WTC11 (cell line): Measurements from ENCODE around the gene CIAPIN1. TPM values are rescaled to one million over a fixed set of nuclear protein-coding genes. Genes with fewer than 3 reads are reported as not detected.

Experiments
- ATAC-seq: fragments of 200-7000 bp; cut with Tn5 transposase; 2 replicates; pipeline ENCODE4 v1.10.0; 2021; ENCODE audit warnings: mild to moderate bottlenecking, moderate library complexity
- CTCF ChIA-PET: fragments of 300-600 bp; sonication (Branson Sonifier 250); formaldehyde crosslinking; loops from one replicate; lab custom pipeline; 2021; ENCODE audit warnings: antibody characterized with exemption; lab: Charles Lee
- POLR2A ChIA-PET: fragments of 350-600 bp; sonication (Branson Sonifier 250); formaldehyde crosslinking; loops from one replicate; lab custom pipeline; 2021; ENCODE audit warnings: antibody characterized with exemption; lab: Charles Lee
- DNase-seq: peaks from one replicate; pipeline ENCODE4 v3.0.0; 2021; ENCODE audit warnings: low spot score
- H3K27ac Mint-ChIP-seq: 2 replicates; pipeline ENCODE4 v1.8.0; 2021; ENCODE audit warnings: mixed read lengths
- H3K27me3 Mint-ChIP-seq: 2 replicates; pipeline ENCODE4 v1.8.0; 2021; ENCODE audit warnings: low read depth, mild to moderate bottlenecking, moderate library complexity, mixed read lengths
- H3K36me3 Mint-ChIP-seq: 2 replicates; pipeline ENCODE4 v1.8.0; 2021; ENCODE audit warnings: mixed read lengths
- H3K4me1 Mint-ChIP-seq: 2 replicates; pipeline ENCODE4 v1.8.0; 2022; ENCODE audit warnings: mixed read lengths
- H3K4me3 Mint-ChIP-seq: 2 replicates; pipeline ENCODE4 v1.8.0; 2021; ENCODE audit warnings: mild to moderate bottlenecking, moderate library complexity, mixed read lengths
- H3K9me3 Mint-ChIP-seq: 2 replicates; pipeline ENCODE4 v1.8.0; 2021; ENCODE audit warnings: mixed read lengths
- CREB1 ChIP-seq: sonication (generic); formaldehyde crosslinking; IDR thresholded peaks from 2 replicates; pipeline ENCODE4 v1.8.0; 2023; ENCODE audit warnings: mild to moderate bottlenecking, missing genetic modification reagents
- ETV6 ChIP-seq: sonication (generic); formaldehyde crosslinking; IDR thresholded peaks from 2 replicates; pipeline ENCODE4 v1.8.1; 2022; ENCODE audit warnings: mild to moderate bottlenecking, missing genetic modification reagents
- JUN ChIP-seq: sonication (generic); formaldehyde crosslinking; IDR thresholded peaks from 2 replicates; pipeline ENCODE4 v1.8.0; 2023; ENCODE audit warnings: mild to moderate bottlenecking, missing genetic modification reagents
- PRRX2 ChIP-seq: fragments of 250-450 bp; sonication (Bioruptor Pico); IDR thresholded peaks from 2 replicates; pipeline ENCODE4 v1.8.0; 2021; ENCODE audit warnings: mild to moderate bottlenecking
- SMAD3 ChIP-seq: sonication (generic); formaldehyde crosslinking; IDR thresholded peaks from 2 replicates; pipeline ENCODE4 v1.8.0; 2022; ENCODE audit warnings: missing genetic modification reagents, mild to moderate bottlenecking, borderline replicate concordance
- SMAD4 ChIP-seq: sonication (generic); formaldehyde crosslinking; IDR thresholded peaks from 2 replicates; pipeline ENCODE4 v1.8.0; 2022; ENCODE audit warnings: mild to moderate bottlenecking, missing genetic modification reagents
- TEAD4 ChIP-seq: sonication (generic); formaldehyde crosslinking; IDR thresholded peaks from 2 replicates; pipeline ENCODE4 v1.8.0; 2022; ENCODE audit warnings: mild to moderate bottlenecking, missing genetic modification reagents
- ZNF121 ChIP-seq: sonication (generic); formaldehyde crosslinking; IDR thresholded peaks from 2 replicates; pipeline ENCODE4 v1.8.0; 2023; ENCODE audit warnings: missing genetic modification reagents
- ZNF263 ChIP-seq: sonication (generic); formaldehyde crosslinking; IDR thresholded peaks from 2 replicates; pipeline ENCODE4 v1.8.1; 2022; ENCODE audit warnings: low read depth, mild to moderate bottlenecking, moderate library complexity, missing genetic modification reagents
- ZNF317 ChIP-seq: sonication (generic); formaldehyde crosslinking; IDR thresholded peaks from 2 replicates; pipeline ENCODE4 v1.8.1; 2023; ENCODE audit warnings: low read depth, mild to moderate bottlenecking, moderate library complexity, missing genetic modification reagents, borderline replicate concordance
- ZNF416 ChIP-seq: fragments of 250-450 bp; sonication (Bioruptor Pico); IDR thresholded peaks from 2 replicates; pipeline ENCODE4 v1.9.0; 2021; ENCODE audit warnings: mild to moderate bottlenecking, inconsistent platforms
- ZNF423 ChIP-seq: fragments of 250-450 bp; sonication (Bioruptor Pico); IDR thresholded peaks from 2 replicates; pipeline ENCODE4 v2.1.2; 2022; ENCODE audit warnings: mild to moderate bottlenecking, moderate library complexity
- total RNA-seq: library from RNA; stranded (reverse); gene quantifications from 3 replicates; pipeline ENCODE4 v1.2.3, GENCODE V29; 2021
- TF ChIP-seq, protein P1 (sequence below): sonication (generic); formaldehyde crosslinking; IDR thresholded peaks from 2 replicates; pipeline ENCODE4 v1.8.0; 2023; ENCODE audit warnings: missing genetic modification reagents
- TF ChIP-seq, protein P2 (sequence below): sonication (generic); formaldehyde crosslinking; IDR thresholded peaks from 2 replicates; pipeline ENCODE4 v1.8.0; 2022; ENCODE audit warnings: missing genetic modification reagents
- TF ChIP-seq, protein P3 (sequence below): fragments of 250-450 bp; sonication (Bioruptor Pico); IDR thresholded peaks from 2 replicates; pipeline ENCODE4 v1.9.0; 2021; ENCODE audit warnings: moderate library complexity, mild to moderate bottlenecking, inconsistent platforms, borderline replicate concordance
- TF ChIP-seq, protein P4 (sequence below): sonication (generic); formaldehyde crosslinking; IDR thresholded peaks from 2 replicates; pipeline ENCODE4 v1.8.1; 2023; ENCODE audit warnings: mild to moderate bottlenecking, missing genetic modification reagents, borderline replicate concordance
- TF ChIP-seq, protein P5 (sequence below): sonication (generic); formaldehyde crosslinking; IDR thresholded peaks from 2 replicates; pipeline ENCODE4 v1.8.1; 2022; ENCODE audit warnings: low read depth, missing genetic modification reagents, borderline replicate concordance
- TF ChIP-seq, protein P6 (sequence below): sonication (generic); formaldehyde crosslinking; IDR thresholded peaks from 2 replicates; pipeline ENCODE4 v1.8.1; 2023; ENCODE audit warnings: mild to moderate bottlenecking, missing genetic modification reagents
- TF ChIP-seq, protein P7 (sequence below): sonication (generic); formaldehyde crosslinking; IDR thresholded peaks from 2 replicates; pipeline ENCODE4 v1.8.1; 2022; ENCODE audit warnings: low read depth, mild to moderate bottlenecking, moderate library complexity, missing genetic modification reagents, borderline replicate concordance

The CIAPIN1 gene
- total RNA-seq, 1 experiment from 2014 or later, result 87.9 TPM

DNA sequence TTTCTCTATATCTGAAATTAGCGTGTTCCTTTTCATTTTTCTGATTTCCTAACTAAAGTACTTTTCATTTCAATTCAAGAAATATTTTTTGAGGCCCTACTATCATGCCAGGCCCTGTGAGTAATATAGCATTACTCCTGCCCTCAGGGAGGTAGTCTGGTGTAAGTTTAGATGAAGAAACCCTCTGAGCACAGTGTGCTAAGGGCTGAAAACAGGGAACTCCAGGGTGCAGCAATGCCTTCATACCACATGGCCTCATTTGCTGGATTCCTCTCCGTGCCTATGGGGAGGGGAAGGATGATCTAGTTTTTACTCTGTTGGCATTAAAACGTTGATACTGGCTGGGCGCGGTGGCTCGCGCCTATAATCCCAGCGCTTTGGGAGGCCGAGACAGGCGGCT lies 4.8 kb upstream of the CIAPIN1 start:
- Mint-ChIP-seq H3K36me3 (peaks cover 41% of the 10 kb centered on the region), H3K4me1 (0 out of 2 replicates have a peak, but pooled peaks cover 3% of the 10 kb centered on the region), H3K9me3 (no peaks in the 10 kb centered on the region), H3K27me3 (no peaks in the 10 kb centered on the region), H3K4me3 (no peak overlapping the region), H3K27ac (no peak overlapping the region)
- no peak for DNase-seq
- ChIA-PET CTCF (interaction anchor here (1.1 kb wide), 1 partner anchor 10 kb away, joined by 3 read pairs; the partner anchor contains the start of gene POLR2C), POLR2A (no interaction called here)
- TF ChIP-seq, protein P1, sequence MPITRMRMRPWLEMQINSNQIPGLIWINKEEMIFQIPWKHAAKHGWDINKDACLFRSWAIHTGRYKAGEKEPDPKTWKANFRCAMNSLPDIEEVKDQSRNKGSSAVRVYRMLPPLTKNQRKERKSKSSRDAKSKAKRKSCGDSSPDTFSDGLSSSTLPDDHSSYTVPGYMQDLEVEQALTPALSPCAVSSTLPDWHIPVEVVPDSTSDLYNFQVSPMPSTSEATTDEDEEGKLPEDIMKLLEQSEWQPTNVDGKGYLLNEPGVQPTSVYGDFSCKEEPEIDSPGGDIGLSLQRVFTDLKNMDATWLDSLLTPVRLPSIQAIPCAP (CRISPR knock-in tag), result no peak
- TF ChIP-seq, protein P2, sequence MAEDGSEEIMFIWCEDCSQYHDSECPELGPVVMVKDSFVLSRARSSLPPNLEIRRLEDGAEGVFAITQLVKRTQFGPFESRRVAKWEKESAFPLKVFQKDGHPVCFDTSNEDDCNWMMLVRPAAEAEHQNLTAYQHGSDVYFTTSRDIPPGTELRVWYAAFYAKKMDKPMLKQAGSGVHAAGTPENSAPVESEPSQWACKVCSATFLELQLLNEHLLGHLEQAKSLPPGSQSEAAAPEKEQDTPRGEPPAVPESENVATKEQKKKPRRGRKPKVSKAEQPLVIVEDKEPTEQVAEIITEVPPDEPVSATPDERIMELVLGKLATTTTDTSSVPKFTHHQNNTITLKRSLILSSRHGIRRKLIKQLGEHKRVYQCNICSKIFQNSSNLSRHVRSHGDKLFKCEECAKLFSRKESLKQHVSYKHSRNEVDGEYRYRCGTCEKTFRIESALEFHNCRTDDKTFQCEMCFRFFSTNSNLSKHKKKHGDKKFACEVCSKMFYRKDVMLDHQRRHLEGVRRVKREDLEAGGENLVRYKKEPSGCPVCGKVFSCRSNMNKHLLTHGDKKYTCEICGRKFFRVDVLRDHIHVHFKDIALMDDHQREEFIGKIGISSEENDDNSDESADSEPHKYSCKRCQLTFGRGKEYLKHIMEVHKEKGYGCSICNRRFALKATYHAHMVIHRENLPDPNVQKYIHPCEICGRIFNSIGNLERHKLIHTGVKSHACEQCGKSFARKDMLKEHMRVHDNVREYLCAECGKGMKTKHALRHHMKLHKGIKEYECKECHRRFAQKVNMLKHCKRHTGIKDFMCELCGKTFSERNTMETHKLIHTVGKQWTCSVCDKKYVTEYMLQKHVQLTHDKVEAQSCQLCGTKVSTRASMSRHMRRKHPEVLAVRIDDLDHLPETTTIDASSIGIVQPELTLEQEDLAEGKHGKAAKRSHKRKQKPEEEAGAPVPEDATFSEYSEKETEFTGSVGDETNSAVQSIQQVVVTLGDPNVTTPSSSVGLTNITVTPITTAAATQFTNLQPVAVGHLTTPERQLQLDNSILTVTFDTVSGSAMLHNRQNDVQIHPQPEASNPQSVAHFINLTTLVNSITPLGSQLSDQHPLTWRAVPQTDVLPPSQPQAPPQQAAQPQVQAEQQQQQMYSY (CRISPR knock-in tag), result no peak
- no peak for TF ChIP-seq ZNF263 (CRISPR knock-in tag)
- no peak for TF ChIP-seq ZNF317 (CRISPR knock-in tag)
- TF ChIP-seq, protein P3, sequence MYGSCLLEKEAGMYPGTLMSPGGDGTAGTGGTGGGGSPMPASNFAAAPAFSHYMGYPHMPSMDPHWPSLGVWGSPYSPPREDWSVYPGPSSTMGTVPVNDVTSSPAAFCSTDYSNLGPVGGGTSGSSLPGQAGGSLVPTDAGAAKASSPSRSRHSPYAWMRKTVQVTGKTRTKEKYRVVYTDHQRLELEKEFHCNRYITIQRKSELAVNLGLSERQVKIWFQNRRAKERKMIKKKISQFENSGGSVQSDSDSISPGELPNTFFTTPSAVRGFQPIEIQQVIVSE, result no peak
- TF ChIP-seq, protein P4, sequence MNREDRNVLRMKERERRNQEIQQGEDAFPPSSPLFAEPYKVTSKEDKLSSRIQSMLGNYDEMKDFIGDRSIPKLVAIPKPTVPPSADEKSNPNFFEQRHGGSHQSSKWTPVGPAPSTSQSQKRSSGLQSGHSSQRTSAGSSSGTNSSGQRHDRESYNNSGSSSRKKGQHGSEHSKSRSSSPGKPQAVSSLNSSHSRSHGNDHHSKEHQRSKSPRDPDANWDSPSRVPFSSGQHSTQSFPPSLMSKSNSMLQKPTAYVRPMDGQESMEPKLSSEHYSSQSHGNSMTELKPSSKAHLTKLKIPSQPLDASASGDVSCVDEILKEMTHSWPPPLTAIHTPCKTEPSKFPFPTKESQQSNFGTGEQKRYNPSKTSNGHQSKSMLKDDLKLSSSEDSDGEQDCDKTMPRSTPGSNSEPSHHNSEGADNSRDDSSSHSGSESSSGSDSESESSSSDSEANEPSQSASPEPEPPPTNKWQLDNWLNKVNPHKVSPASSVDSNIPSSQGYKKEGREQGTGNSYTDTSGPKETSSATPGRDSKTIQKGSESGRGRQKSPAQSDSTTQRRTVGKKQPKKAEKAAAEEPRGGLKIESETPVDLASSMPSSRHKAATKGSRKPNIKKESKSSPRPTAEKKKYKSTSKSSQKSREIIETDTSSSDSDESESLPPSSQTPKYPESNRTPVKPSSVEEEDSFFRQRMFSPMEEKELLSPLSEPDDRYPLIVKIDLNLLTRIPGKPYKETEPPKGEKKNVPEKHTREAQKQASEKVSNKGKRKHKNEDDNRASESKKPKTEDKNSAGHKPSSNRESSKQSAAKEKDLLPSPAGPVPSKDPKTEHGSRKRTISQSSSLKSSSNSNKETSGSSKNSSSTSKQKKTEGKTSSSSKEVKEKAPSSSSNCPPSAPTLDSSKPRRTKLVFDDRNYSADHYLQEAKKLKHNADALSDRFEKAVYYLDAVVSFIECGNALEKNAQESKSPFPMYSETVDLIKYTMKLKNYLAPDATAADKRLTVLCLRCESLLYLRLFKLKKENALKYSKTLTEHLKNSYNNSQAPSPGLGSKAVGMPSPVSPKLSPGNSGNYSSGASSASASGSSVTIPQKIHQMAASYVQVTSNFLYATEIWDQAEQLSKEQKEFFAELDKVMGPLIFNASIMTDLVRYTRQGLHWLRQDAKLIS (CRISPR knock-in tag), result no peak
- no peak for TF ChIP-seq JUN
- TF ChIP-seq SMAD3, result no peak
- no peak for TF ChIP-seq ZNF121 (CRISPR knock-in tag)
- TF ChIP-seq, protein P5, sequence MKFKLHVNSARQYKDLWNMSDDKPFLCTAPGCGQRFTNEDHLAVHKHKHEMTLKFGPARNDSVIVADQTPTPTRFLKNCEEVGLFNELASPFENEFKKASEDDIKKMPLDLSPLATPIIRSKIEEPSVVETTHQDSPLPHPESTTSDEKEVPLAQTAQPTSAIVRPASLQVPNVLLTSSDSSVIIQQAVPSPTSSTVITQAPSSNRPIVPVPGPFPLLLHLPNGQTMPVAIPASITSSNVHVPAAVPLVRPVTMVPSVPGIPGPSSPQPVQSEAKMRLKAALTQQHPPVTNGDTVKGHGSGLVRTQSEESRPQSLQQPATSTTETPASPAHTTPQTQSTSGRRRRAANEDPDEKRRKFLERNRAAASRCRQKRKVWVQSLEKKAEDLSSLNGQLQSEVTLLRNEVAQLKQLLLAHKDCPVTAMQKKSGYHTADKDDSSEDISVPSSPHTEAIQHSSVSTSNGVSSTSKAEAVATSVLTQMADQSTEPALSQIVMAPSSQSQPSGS (CRISPR knock-in tag), result no peak
- TF ChIP-seq PRRX2 (CRISPR knock-in tag), result no peak
- no peak for ATAC-seq

DNA sequence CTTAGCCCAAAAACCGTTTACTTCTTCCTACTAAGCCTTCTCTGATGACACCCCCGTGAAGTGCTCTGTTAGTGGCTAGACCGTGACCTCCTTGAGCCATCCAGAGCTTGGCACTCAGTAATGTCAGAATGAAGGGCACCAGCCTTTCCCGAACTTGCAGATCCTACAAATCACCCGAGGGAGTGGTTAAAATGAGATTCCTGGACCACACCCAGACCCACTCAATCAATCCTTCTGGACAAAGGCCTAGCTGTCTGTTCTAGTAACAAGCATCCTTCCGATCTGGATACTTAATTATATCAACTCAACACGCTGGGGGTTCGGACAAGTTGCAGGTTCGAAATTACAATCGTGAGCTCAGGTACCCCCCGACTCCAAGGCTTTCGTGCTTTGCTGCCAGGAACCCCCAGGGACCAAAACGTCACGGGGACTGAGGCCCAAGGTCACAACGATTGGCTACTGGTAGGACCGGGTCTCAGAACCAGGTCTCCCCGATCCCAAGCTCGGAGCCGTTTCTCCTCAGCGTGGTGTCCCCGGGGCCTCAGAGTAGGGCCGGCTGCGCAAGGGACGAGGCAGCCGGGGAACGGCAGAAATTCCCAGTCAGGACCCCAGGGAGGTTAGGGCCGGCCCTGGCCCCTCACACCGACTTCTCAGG lies 527 bp downstream of the CIAPIN1 start:
- Mint-ChIP-seq H3K27me3 (no peaks in the 10 kb centered on the region), H3K4me1 (peaks cover 13% of the 10 kb centered on the region), H3K36me3 (peaks cover 20% of the 10 kb centered on the region), H3K4me3 (peak overlapping the region; percentile 91), H3K27ac (peak overlapping the region; percentile 9), H3K9me3 (peaks cover 2% of the 10 kb centered on the region)
- ATAC-seq, result peak; percentile 36
- ChIA-PET POLR2A (interaction anchor here (0.8 to 1.3 kb wide), 5 partner anchors 15 to 73 kb away, joined by 3 to 9 read pairs (median 4); partner anchors contain the start of gene POLR2C), CTCF (interaction anchor here (0.7 to 3.8 kb wide), 13 partner anchors 9 to 354 kb away, joined by 3 to 36 read pairs (median 5); partner anchors contain the start of genes CCL17, CPNE2 and POLR2C)
- no peak for DNase-seq
- TF ChIP-seq, protein P1 (CRISPR knock-in tag), result no peak
- TF ChIP-seq, protein P6, sequence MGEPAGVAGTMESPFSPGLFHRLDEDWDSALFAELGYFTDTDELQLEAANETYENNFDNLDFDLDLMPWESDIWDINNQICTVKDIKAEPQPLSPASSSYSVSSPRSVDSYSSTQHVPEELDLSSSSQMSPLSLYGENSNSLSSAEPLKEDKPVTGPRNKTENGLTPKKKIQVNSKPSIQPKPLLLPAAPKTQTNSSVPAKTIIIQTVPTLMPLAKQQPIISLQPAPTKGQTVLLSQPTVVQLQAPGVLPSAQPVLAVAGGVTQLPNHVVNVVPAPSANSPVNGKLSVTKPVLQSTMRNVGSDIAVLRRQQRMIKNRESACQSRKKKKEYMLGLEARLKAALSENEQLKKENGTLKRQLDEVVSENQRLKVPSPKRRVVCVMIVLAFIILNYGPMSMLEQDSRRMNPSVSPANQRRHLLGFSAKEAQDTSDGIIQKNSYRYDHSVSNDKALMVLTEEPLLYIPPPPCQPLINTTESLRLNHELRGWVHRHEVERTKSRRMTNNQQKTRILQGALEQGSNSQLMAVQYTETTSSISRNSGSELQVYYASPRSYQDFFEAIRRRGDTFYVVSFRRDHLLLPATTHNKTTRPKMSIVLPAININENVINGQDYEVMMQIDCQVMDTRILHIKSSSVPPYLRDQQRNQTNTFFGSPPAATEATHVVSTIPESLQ (CRISPR knock-in tag), result no peak
- no peak for TF ChIP-seq ZNF423 (CRISPR knock-in tag)
- no peak for TF ChIP-seq CREB1 (CRISPR knock-in tag)
- TF ChIP-seq TEAD4 (CRISPR knock-in tag), result no peak
- TF ChIP-seq, protein P7, sequence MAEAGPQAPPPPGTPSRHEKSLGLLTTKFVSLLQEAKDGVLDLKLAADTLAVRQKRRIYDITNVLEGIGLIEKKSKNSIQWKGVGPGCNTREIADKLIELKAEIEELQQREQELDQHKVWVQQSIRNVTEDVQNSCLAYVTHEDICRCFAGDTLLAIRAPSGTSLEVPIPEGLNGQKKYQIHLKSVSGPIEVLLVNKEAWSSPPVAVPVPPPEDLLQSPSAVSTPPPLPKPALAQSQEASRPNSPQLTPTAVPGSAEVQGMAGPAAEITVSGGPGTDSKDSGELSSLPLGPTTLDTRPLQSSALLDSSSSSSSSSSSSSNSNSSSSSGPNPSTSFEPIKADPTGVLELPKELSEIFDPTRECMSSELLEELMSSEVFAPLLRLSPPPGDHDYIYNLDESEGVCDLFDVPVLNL (CRISPR knock-in tag), result no peak
- TF ChIP-seq ETV6, result no peak
- no peak for TF ChIP-seq SMAD4 (CRISPR knock-in tag)
- no peak for TF ChIP-seq ZNF416
